Spleen (tissue), 7 donors: ENCODE measurements around the gene CDK13.

Source experiments
- POLR2A ChIP-seq, 3 donors: fragments of 450-650 bp; IDR thresholded peaks; one replicate each; pipeline ENCODE4 v1.5.1; 2017; ENCODE audit warnings: antibody characterized with exemption in 3 of 3, mild to moderate bottlenecking in 1 of 3
- POLR2AphosphoS5 ChIP-seq, 3 donors: sonication (generic); formaldehyde crosslinking; IDR thresholded peaks; one replicate each; pipeline ENCODE4 v1.5.1; 2017; ENCODE audit warnings: antibody characterized with exemption in 3 of 3
- TF ChIP-seq, protein P1 (sequence below), 11 experiments: fragments of 200-600 bp in 7 of 11; fragments of 450-650 bp in 4 of 11; sonication (generic) in 4 of 11; IDR thresholded peaks in 8 of 11; conservative IDR thresholded peaks in 3 of 11; 1 replicate in 7 of 11; 2 replicates in 4 of 11; pipeline versions ENCODE4 v1.4.0 to v1.8.0; 2016 to 2021; ENCODE audit warnings: antibody characterized with exemption in 11 of 11, inconsistent platforms in 4 of 11, mild to moderate bottlenecking in 1 of 11
- donor health status: DM: no; HTN: no; CAD: no; lungs with moderate emphysema.
- donor health status: DM: no; HTN: no; CAD: no.
- donor health status: DM: no; HTN: no; CAD: no.

GRCh38 chr7:40099837-40100236, 149.8 kb downstream of the CDK13 start:
- TF ChIP-seq, protein P1, sequence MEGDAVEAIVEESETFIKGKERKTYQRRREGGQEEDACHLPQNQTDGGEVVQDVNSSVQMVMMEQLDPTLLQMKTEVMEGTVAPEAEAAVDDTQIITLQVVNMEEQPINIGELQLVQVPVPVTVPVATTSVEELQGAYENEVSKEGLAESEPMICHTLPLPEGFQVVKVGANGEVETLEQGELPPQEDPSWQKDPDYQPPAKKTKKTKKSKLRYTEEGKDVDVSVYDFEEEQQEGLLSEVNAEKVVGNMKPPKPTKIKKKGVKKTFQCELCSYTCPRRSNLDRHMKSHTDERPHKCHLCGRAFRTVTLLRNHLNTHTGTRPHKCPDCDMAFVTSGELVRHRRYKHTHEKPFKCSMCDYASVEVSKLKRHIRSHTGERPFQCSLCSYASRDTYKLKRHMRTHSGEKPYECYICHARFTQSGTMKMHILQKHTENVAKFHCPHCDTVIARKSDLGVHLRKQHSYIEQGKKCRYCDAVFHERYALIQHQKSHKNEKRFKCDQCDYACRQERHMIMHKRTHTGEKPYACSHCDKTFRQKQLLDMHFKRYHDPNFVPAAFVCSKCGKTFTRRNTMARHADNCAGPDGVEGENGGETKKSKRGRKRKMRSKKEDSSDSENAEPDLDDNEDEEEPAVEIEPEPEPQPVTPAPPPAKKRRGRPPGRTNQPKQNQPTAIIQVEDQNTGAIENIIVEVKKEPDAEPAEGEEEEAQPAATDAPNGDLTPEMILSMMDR (IDR thresholded peaks at IDR 0.05 in 8 of 11, conservative IDR thresholded peaks at IDR 0.05 in 3 of 11), result no peak
- TF ChIP-seq POLR2A (IDR thresholded peaks at IDR 0.05), result no peak
- no peak for TF ChIP-seq POLR2AphosphoS5 (IDR thresholded peaks at IDR 0.05)
